HEK293 (cell line): Measurements from ENCODE around the gene TPGS2.

Experiments used
- GFI1B ChIP-seq: fragments of 450-650 bp; formaldehyde crosslinking; IDR thresholded peaks from 2 replicates; pipeline ENCODE4 v1.5.1; 2016; ENCODE audit warnings: missing biosample characterization, missing genetic modification characterization
- OSR2 ChIP-seq: fragments of 450-650 bp; formaldehyde crosslinking; IDR thresholded peaks from 2 replicates; pipeline ENCODE4 v1.5.1; 2016; ENCODE audit warnings: missing biosample characterization, missing genetic modification characterization
- SP3 ChIP-seq: fragments of 450-650 bp; formaldehyde crosslinking; IDR thresholded peaks from 2 replicates; pipeline ENCODE4 v1.5.1; 2016; ENCODE audit warnings: missing biosample characterization, missing genetic modification characterization
- ZFP3 ChIP-seq: fragments of 450-650 bp; formaldehyde crosslinking; IDR thresholded peaks from 2 replicates; pipeline ENCODE4 v1.5.1; 2016; ENCODE audit warnings: low read depth, missing biosample characterization, missing genetic modification characterization
- ZFP37 ChIP-seq: fragments of 450-650 bp; formaldehyde crosslinking; IDR thresholded peaks from 2 replicates; pipeline ENCODE4 v1.5.1; 2016; ENCODE audit warnings: missing biosample characterization, missing genetic modification characterization
- ZNF140 ChIP-seq: fragments of 450-650 bp; formaldehyde crosslinking; IDR thresholded peaks from 2 replicates; pipeline ENCODE4 v1.5.1; 2016; ENCODE audit warnings: missing biosample characterization, missing genetic modification characterization
- ZNF169 ChIP-seq: fragments of 450-650 bp; formaldehyde crosslinking; IDR thresholded peaks from 2 replicates; pipeline ENCODE4 v1.5.1; 2016; ENCODE audit warnings: missing biosample characterization, missing genetic modification characterization
- ZNF23 ChIP-seq: fragments of 450-650 bp; formaldehyde crosslinking; IDR thresholded peaks from 2 replicates; pipeline ENCODE4 v1.5.1; 2016; ENCODE audit warnings: missing biosample characterization, missing genetic modification characterization, borderline replicate concordance
- ZNF350 ChIP-seq: fragments of 450-650 bp; formaldehyde crosslinking; IDR thresholded peaks from 2 replicates; pipeline ENCODE4 v1.5.0; 2017; ENCODE audit warnings: missing biosample characterization, mild to moderate bottlenecking, missing genetic modification characterization
- ZNF48 ChIP-seq: fragments of 450-650 bp; formaldehyde crosslinking; IDR thresholded peaks from 2 replicates; pipeline ENCODE4 v1.5.1; 2016; ENCODE audit warnings: missing biosample characterization, missing genetic modification characterization
- ZNF560 ChIP-seq: fragments of 450-650 bp; formaldehyde crosslinking; IDR thresholded peaks from 2 replicates; pipeline ENCODE4 v1.5.1; 2017; ENCODE audit warnings: missing biosample characterization, missing genetic modification characterization, borderline replicate concordance
- ZNF791 ChIP-seq: fragments of 450-650 bp; formaldehyde crosslinking; IDR thresholded peaks from 2 replicates; pipeline ENCODE4 v1.5.1; 2016; ENCODE audit warnings: missing biosample characterization, missing genetic modification characterization
- TF ChIP-seq, protein P1 (sequence below): fragments of 450-650 bp; formaldehyde crosslinking; IDR thresholded peaks from 2 replicates; pipeline ENCODE4 v1.5.1; 2016; ENCODE audit warnings: missing biosample characterization, missing genetic modification characterization
- TF ChIP-seq, protein P2 (sequence below): fragments of 450-650 bp; formaldehyde crosslinking; optimal IDR thresholded peaks from 2 replicates; pipeline ENCODE3; 2016; ENCODE audit warnings: missing biosample characterization, mild to moderate bottlenecking, missing genetic modification characterization

DNA sequence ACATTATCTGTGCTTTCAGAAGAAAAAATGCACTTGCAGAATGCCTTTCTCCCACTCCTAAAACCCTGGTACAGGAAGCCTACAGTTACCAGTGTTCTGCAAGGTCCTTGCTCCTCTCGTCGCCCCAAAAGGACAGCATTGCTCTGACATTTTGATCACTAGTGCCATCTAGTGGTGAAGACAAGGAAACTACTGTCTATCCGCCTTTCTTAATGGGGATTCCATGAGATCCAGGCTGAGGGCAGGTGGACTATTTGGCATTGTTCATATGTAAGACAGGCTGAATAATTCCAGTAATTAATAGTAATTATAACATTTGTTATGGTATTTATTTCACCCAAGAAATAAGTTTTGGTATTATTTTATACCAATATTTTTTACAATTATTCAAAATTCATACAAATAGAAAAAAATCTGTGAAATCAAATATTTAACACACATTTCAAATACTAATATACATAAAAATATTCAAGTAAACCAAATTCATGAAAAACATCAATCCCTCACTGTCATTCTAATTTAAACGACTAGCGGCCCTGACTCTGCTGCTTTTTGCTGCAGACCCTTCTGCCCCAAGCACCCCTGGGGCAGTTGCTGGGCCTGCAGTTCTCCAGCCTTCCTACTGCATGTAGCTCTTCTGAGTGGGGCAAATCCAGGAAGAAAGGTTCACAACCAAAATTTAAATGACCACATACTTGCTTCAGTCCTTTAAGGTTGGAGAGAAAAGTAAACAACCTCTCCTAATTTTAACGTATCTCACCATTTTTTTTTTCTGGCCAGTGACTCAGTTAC, 19.0 kb downstream of the TPGS2 start:
- TF ChIP-seq, protein P1, sequence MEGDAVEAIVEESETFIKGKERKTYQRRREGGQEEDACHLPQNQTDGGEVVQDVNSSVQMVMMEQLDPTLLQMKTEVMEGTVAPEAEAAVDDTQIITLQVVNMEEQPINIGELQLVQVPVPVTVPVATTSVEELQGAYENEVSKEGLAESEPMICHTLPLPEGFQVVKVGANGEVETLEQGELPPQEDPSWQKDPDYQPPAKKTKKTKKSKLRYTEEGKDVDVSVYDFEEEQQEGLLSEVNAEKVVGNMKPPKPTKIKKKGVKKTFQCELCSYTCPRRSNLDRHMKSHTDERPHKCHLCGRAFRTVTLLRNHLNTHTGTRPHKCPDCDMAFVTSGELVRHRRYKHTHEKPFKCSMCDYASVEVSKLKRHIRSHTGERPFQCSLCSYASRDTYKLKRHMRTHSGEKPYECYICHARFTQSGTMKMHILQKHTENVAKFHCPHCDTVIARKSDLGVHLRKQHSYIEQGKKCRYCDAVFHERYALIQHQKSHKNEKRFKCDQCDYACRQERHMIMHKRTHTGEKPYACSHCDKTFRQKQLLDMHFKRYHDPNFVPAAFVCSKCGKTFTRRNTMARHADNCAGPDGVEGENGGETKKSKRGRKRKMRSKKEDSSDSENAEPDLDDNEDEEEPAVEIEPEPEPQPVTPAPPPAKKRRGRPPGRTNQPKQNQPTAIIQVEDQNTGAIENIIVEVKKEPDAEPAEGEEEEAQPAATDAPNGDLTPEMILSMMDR: peak; percentile 55; the same call in 1 of the 2 replicates
- TF ChIP-seq ZNF791 (tag by site-specific recombination) (no peak), SP3 (tag by site-specific recombination) (no peak), ZFP37 (tag by site-specific recombination) (no peak), ZNF48 (tag by site-specific recombination) (no peak), ZNF23 (tag by site-specific recombination) (no peak), ZNF169 (no peak), ZNF560 (tag by site-specific recombination) (no peak), OSR2 (tag by site-specific recombination) (no peak), GFI1B (tag by site-specific recombination) (no peak), ZNF350 (tag by site-specific recombination) (no peak), ZNF140 (tag by site-specific recombination) (no peak), ZFP3 (no peak)
- TF ChIP-seq, protein P2, sequence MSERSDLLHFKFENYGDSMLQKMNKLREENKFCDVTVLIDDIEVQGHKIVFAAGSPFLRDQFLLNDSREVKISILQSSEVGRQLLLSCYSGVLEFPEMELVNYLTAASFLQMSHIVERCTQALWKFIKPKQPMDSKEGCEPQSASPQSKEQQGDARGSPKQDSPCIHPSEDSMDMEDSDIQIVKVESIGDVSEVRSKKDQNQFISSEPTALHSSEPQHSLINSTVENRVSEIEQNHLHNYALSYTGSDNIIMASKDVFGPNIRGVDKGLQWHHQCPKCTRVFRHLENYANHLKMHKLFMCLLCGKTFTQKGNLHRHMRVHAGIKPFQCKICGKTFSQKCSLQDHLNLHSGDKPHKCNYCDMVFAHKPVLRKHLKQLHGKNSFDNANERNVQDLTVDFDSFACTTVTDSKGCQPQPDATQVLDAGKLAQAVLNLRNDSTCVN: no peak
